Peyer's patch (tissue), 4 donors: ENCODE measurements around the gene TGFBR2.

Source experiments
- POLR2A ChIP-seq, 2 donors: fragments of 450-650 bp; IDR thresholded peaks; one replicate each; pipeline ENCODE4 v1.5.1; 2017; ENCODE audit warnings: antibody characterized with exemption in 2 of 2, mild to moderate bottlenecking in 2 of 2, moderate library complexity in 2 of 2
- TF ChIP-seq, protein P1 (sequence below), 6 experiments: fragments of 450-650 bp in 4 of 6; fragments of 200-600 bp in 2 of 6; sonication (generic) in 1 of 6; IDR thresholded peaks; one replicate each; pipeline ENCODE4 v1.5.1; 2017 to 2019; ENCODE audit warnings: antibody characterized with exemption in 6 of 6, mild to moderate bottlenecking in 3 of 6, moderate library complexity in 1 of 6

DNA sequence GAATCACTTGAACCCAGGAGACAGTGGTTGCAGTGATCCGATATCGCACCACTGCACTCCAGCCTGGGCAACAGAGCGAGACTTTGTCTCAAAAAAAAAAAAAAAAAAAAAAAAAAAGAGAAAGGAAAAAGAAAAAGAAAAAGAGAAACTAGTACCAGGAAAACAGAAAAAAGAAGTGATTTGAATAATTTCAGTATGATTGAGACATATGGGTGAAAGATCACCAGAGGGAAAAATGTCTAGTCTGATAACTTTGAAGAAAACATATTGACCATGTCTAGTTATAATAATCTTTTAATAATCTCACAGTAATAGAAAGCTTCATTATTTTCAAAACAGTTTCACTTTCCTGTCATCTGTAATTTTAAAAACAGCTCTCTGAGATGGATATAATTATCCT lies 16.4 kb downstream of the TGFBR2 start:
- no peak for TF ChIP-seq POLR2A (IDR thresholded peaks at IDR 0.05)
- TF ChIP-seq, protein P1, sequence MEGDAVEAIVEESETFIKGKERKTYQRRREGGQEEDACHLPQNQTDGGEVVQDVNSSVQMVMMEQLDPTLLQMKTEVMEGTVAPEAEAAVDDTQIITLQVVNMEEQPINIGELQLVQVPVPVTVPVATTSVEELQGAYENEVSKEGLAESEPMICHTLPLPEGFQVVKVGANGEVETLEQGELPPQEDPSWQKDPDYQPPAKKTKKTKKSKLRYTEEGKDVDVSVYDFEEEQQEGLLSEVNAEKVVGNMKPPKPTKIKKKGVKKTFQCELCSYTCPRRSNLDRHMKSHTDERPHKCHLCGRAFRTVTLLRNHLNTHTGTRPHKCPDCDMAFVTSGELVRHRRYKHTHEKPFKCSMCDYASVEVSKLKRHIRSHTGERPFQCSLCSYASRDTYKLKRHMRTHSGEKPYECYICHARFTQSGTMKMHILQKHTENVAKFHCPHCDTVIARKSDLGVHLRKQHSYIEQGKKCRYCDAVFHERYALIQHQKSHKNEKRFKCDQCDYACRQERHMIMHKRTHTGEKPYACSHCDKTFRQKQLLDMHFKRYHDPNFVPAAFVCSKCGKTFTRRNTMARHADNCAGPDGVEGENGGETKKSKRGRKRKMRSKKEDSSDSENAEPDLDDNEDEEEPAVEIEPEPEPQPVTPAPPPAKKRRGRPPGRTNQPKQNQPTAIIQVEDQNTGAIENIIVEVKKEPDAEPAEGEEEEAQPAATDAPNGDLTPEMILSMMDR (IDR thresholded peaks at IDR 0.05): no peak
